Stomach smooth muscle (tissue), 2 donors: Measurements from ENCODE around the gene DHRSX.
A peak's percentile ranks its signal among the peaks of the same experiment; 100 is the strongest.

Experiments used
- H3K27ac ChIP-seq: one replicate; pipeline ENCODE4 v1.7.0; 2013; ENCODE audit warnings: mild to moderate bottlenecking, low read length, inconsistent platforms
- H3K27me3 ChIP-seq, 2 donors: one replicate each; pipeline ENCODE4 v1.7.0; 2013; ENCODE audit warnings: low read length in 2 of 2; ENCODE audit not compliant: insufficient read depth in 2 of 2, control insufficient read depth in 1 of 2
- H3K36me3 ChIP-seq, 2 donors: one replicate each; pipeline ENCODE4 v1.7.0; 2013; ENCODE audit warnings: low read length in 2 of 2; ENCODE audit not compliant: control insufficient read depth in 2 of 2, insufficient read depth in 2 of 2
- H3K4me1 ChIP-seq: one replicate; pipeline ENCODE4 v1.7.0; 2013; ENCODE audit warnings: low read length; ENCODE audit not compliant: control insufficient read depth, insufficient read depth
- H3K4me3 ChIP-seq, 2 donors: one replicate each; pipeline ENCODE4 v1.7.0; 2013; ENCODE audit warnings: low read length in 2 of 2
- H3K9ac ChIP-seq, 2 donors: one replicate each; pipeline ENCODE4 v1.7.0; 2013; ENCODE audit warnings: low read length in 2 of 2, mild to moderate bottlenecking in 1 of 2
- H3K9me3 ChIP-seq, 2 donors: one replicate each; pipeline ENCODE4 v1.7.0; 2013; ENCODE audit warnings: low read length in 2 of 2; ENCODE audit not compliant: control insufficient read depth in 2 of 2
- donor health status: healthy.
- donor health status: Pancreatic carcinoma.

Gene DHRSX

DNA sequence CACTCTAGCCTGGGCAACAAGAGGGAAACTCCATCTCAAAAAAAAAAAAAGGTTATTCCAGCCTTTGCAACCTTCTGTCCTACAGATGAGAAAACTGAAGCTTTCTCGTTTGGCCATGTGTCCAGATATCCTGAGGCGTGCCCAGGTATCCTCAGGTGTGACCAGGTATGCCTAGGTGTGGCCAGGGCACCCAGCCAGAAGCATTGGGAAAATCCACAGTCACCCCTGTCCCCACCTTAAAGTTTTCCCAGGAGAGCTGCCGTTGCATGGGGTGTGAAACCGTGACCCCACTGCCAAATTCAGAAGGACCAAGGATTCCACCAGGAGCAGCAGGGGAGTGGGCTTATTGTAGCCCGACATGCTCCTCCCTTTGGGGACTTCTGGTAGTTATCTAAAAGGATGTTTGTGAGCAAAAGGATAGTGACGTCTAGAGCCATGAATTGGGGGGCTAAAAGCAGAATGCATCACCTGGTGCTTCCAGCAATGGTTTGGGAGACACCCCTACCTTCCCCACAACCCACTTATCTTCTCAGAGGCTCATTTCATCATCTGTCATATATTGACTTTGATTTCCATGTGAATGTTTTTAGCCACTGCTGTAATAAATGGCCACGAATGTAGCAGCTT, 4.0 kb upstream of the DHRSX start:
- Histone ChIP-seq H3K9ac (no peak overlapping the region), H3K36me3 (no peaks in the 10 kb centered on the region), H3K27ac (no peak overlapping the region), H3K27me3 (no peaks in the 10 kb centered on the region), H3K9me3 (no peaks in the 10 kb centered on the region), H3K4me3 (no peak overlapping the region), H3K4me1 (peaks cover 4% of the 10 kb centered on the region)

DNA sequence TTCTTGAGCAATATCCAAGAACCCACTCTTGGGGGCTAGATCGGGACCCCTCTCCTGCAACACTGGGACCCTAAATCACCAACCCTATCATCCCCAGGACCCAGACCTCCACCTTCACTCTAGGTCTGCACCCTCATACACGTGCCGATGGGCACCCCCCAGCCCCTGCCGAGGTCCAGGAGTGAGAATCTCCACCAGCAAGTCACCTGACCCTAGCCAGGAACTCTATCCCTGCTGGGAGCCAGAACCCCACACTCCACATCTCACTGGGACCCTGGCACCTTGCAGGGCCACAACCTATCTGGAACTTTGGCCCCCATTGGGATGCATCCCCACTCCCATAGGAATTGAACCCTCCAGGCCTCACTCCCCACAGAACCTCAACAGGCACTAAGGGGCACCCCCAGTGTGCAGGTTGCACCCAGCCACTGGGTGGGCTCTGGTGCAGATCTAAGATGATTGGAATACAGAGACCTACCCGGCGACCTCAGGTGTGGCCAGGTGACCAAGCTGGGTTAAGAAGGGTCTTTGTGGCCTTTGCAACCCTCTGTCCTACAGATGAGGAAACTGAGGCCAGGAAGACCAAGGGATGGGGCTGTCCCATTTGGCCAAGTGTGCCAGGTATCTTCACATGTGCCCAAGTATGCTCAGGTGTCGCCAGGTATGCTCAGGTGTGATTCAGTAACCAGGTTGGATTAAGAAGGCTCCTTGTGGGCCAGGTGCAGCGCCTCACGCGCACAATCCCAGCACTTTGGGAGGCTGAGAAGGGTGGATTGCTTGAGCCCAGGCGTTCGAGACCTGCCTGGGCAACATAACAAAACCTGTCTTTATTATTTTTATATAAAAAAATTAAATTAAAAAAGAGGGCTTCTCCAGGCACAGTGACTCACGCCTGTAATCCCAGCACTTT, 3.1 kb upstream of the DHRSX start:
- Histone ChIP-seq H3K9me3 (no peaks in the 10 kb centered on the region), H3K36me3 (no peaks in the 10 kb centered on the region), H3K27me3 (no peaks in the 10 kb centered on the region), H3K4me1 (peaks cover 13% of the 10 kb centered on the region), H3K9ac (no peak overlapping the region), H3K4me3 (no peak overlapping the region), H3K27ac (no peak overlapping the region)

DNA sequence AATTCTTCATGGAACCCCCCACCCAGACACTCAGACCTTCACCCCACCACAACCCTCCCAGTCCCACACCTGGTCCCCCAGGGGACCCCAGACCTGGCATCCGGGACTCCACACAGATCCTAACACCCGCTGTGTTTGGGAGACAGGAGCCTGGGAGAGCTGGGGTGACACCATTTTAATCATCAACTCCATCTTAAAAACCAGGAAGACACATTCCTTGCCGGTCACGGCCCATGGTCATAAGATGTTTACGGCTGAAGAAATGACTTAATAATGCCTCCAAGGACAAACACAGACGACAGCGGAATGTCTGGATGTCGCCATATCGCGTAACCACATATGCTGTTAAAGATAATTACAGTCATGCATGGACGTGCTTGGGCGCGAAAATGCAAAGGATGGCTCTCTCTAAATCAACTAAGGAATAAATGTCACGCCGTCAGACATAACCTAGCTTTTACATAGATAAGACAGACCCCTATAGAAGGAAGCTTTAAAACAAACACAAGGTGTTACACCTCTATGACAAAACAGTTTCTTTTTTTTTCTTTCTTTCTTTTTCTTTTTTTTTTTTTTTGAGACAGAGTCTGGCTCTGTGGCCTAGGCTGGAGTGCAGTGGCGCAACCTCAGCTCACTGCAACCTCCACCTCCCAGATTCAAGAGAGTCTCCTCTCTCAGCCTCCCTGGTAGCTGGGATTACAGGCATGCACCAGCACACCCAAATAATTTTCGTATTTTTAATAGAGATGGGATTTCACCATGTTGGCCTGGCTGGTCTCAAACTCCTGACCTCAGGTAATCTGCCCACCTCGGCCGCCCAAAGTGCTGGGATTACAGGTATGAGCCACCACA, 2.1 kb upstream of the DHRSX start:
- no peak overlapping the region for H3K27ac ChIP-seq
- H3K36me3 ChIP-seq, result no peaks in the 10 kb centered on the region
- H3K4me1 ChIP-seq, result peaks cover 22% of the 10 kb centered on the region
- no peaks in the 10 kb centered on the region for H3K27me3 ChIP-seq
- no peak overlapping the region for H3K9ac ChIP-seq
- H3K9me3 ChIP-seq, result no peaks in the 10 kb centered on the region
- no peak overlapping the region for H3K4me3 ChIP-seq

DNA sequence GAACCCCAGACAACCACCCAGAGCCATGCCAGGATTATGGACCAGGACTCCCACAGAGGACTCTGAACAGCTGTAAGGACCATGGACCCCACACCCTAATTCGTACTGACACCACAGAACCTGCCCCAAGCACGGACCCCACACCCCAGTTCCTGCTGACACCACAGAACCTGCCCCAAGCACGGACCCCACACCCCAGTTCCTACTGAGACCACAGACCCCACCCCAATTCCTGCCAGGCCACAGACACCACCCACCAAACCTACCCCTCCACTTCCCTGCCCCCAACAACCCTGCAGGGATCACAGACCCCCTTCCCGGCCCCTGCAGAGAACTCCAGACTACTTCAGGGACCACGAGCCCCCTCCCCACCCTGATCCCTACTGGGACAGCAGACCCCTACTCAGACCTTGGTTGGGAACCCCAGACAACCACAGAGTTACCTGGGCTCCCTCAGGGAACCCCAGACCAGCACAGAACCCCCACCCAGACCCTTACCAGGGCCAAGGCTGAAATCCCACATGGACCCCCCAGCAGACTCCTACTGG, 1.4 kb upstream of the DHRSX start:
- no peaks in the 10 kb centered on the region for H3K27me3 ChIP-seq
- H3K36me3 ChIP-seq, result no peaks in the 10 kb centered on the region
- H3K9me3 ChIP-seq, result no peaks in the 10 kb centered on the region
- H3K4me1 ChIP-seq, result peaks cover 24% of the 10 kb centered on the region
- H3K4me3 ChIP-seq, result no peak overlapping the region
- H3K27ac ChIP-seq, result no peak overlapping the region
- no peak overlapping the region for H3K9ac ChIP-seq

DNA sequence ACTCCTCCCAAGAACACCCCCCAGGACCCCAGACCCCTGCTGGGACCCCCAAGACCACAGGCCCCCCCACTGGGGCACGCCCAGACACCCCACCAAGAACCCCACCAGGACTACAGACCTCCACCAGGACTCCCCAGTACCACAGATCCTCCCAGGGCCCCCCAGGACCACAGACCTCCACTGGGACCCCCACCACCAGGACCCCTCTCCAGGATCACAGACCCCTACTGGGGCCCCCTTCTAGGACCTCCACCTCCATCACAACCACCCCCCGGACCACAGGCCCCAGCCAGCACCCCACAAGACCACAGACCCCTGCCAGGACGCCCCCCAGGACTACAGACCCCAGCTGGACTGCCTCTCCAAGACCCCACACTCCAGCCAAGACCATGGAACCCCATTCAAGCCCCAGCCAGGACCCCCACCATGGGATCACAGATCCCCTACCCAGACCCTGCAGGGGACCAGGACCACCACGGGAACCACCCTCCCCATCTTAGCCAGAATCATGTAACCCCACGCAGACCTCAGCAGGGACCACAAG, 855 bp upstream of the DHRSX start:
- Histone ChIP-seq H3K36me3 (no peaks in the 10 kb centered on the region), H3K4me1 (peaks cover 24% of the 10 kb centered on the region), H3K9me3 (no peaks in the 10 kb centered on the region), H3K27ac (no peak overlapping the region), H3K9ac (no peak overlapping the region), H3K27me3 (no peaks in the 10 kb centered on the region), H3K4me3 (no peak overlapping the region)

DNA sequence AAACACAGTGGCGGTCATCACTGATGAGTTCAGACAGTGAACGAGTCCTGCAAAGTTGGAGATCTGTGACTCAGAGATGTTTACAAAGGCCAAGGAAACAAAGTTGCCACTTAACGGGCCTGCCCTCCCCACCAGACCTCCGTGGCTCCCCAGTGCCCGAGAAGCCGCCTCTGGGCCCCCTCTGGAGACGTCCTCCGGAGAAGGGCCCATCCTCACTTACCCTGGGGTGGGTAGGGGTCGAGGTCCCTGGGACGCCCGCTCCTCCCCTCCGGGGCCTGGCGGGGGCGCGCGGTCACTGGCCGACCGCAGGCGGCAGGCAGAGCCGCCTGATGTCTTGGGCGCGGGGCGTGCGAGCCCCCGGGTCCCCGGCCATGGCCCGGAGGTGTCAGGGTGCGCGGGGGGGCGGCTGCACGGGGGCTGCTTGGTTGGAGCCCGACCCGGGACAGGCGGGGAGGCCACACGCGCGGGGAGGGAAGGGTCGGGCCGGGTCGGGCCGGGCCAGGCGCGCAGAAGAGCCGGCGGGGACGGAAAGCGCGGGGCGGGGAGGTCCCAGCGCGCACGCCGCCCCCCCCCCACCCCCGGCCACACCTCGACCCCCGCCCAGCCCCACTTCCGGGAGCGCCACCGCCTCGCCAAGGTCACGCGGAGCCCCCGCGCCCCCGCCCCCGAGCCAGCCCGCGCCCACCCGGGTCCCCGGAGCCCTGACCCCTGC, 529 bp downstream of the DHRSX start:
- peaks cover 24% of the 10 kb centered on the region for H3K4me1 ChIP-seq
- peak overlapping the region; percentile 55 for H3K27ac ChIP-seq
- H3K36me3 ChIP-seq, result no peaks in the 10 kb centered on the region
- H3K4me3 ChIP-seq, result peak overlapping the region; percentile 63 to 81
- no peaks in the 10 kb centered on the region for H3K9me3 ChIP-seq
- no peaks in the 10 kb centered on the region for H3K27me3 ChIP-seq
- H3K9ac ChIP-seq, result peak overlapping the region; percentile 80 to 89

DNA sequence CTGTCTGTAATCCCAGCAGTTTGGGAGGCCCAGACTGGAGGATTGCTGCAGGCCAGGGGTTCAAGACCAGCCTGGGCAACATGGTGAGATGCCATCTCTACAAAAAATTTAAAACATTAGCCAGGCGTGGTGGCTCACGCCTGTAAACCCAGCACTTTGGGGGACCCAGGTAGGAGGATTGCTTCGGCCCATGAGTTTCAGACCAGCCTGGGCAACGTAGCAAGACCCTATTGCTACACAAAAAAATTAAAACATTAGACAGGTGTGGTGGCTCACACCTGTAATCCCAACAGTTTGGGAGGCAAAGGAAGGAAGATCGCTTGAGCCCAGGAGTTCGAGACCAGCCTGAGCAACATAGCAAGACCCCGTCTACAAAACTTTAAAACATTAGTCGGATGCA, 1.3 kb downstream of the DHRSX start:
- Histone ChIP-seq H3K27ac (peak overlapping the region; percentile 50), H3K27me3 (no peaks in the 10 kb centered on the region), H3K9ac (peak overlapping the region; percentile 68 to 80), H3K9me3 (no peaks in the 10 kb centered on the region), H3K36me3 (no peaks in the 10 kb centered on the region), H3K4me3 (peak overlapping the region; percentile 8 to 81), H3K4me1 (peaks cover 24% of the 10 kb centered on the region)

DNA sequence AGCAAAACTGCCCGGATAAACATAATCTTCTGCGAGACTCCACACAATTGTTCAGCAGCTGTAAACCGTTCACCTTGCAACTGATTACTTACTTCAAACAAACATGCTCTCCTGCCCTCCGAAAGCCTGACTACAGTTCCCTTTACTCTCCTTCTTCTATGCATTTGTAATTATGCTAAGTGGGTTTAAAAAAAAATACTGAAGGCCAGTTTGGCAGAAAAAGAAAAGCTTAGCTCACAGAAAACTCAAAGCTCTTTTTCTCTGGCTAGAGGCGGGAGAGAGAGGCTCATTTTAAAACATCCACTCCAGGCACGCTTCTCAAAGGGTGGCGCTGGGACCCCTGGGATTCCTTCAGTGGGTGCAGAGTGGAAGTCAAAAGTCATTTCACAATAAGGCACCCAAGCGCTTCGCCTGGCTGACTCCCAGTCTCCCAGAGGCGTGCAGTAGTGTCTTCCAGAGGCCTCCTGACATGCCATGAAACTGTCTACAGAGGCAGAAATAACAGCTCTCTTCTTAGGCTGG, 1.9 kb downstream of the DHRSX start:
- Histone ChIP-seq H3K36me3 (no peaks in the 10 kb centered on the region), H3K4me3 (peak overlapping the region; percentile 8 to 81), H3K9me3 (no peaks in the 10 kb centered on the region), H3K4me1 (peaks cover 24% of the 10 kb centered on the region), H3K27me3 (no peaks in the 10 kb centered on the region), H3K9ac (peak overlapping the region; percentile 51 to 68), H3K27ac (peak overlapping the region; percentile 50)

DNA sequence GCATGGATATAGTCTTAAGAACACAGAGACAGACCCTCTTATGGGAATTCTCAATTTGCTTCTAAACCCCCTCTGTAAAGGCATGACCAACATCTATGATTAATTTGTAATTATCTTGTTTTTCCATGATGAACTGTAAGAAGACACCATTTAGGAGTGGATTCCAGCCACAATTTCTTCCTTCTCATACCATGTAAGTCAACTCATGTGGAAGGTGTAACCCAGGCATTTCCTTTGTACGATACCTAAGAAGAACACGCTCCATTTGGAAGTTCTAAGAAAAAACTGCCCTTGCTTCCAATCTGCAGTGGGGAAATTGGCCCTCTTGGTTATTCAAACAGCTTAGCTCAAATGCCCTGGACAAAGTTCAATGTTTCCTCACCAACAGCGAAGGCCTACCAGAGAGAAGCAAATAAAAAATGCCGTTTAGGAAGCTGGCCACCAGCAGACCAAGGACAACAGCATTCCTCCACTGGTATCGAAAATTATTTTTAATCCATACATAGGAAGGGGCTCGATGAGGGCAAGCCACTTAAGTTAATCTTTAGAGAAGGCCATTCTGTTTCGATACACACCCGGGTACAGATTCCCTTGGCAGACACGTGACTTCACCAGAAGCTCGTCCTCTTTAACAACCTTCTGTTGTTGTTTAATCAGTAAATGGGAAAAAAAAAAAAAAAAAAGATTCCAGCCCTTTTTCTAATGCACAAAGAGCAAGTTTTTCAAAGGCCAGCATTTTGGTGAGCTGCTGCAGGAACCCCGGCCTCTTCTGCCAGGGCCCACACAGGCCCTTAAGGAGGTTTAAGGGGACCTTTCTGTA, 2.6 kb downstream of the DHRSX start:
- Histone ChIP-seq H3K27ac (peak overlapping the region; percentile 50), H3K36me3 (no peaks in the 10 kb centered on the region), H3K9me3 (no peaks in the 10 kb centered on the region), H3K4me1 (peaks cover 24% of the 10 kb centered on the region), H3K27me3 (no peaks in the 10 kb centered on the region), H3K4me3 (peak overlapping the region; percentile 8 to 81), H3K9ac (peak overlapping the region in 1 of 2 donors; percentile 68)
